SK-N-SH treated with all-trans-retinoic acid at 6 μM for 48 hours (cell line): ENCODE results near the gene EFNB1.

ENCODE experiments used
- CREB5 ChIP-seq: fragments of 250-450 bp; sonication (Bioruptor Pico); IDR thresholded peaks from 2 replicates; pipeline ENCODE4 v1.5.1; 2020; ENCODE audit warnings: low read depth, mild to moderate bottlenecking, moderate library complexity
- CSDC2 ChIP-seq: fragments of 250-450 bp; sonication (Bioruptor Pico); IDR thresholded peaks from 2 replicates; pipeline ENCODE4 v1.5.0; 2020; ENCODE audit warnings: mild to moderate bottlenecking, moderate library complexity
- ESRRG ChIP-seq: fragments of 250-450 bp; sonication (Bioruptor Pico); IDR thresholded peaks from 2 replicates; pipeline ENCODE4 v1.6.1; 2021; ENCODE audit warnings: mild to moderate bottlenecking
- OSR1 ChIP-seq: fragments of 250-450 bp; sonication (Bioruptor Pico); IDR thresholded peaks from 2 replicates; pipeline ENCODE4 v1.8.0; 2022; ENCODE audit warnings: moderate library complexity, mild to moderate bottlenecking, inconsistent platforms
- SNAI2 ChIP-seq: fragments of 250-450 bp; sonication (Bioruptor Pico); IDR thresholded peaks from 2 replicates; pipeline ENCODE4 v1.5.0; 2020; ENCODE audit warnings: mild to moderate bottlenecking, moderate library complexity
- TCF4 ChIP-seq: fragments of 250-450 bp; sonication (Bioruptor Pico); IDR thresholded peaks from 2 replicates; pipeline ENCODE4 v1.8.0; 2021; ENCODE audit warnings: mild to moderate bottlenecking, moderate library complexity, borderline replicate concordance
- TOX ChIP-seq: fragments of 250-450 bp; sonication (Bioruptor Pico); IDR thresholded peaks from 2 replicates; pipeline ENCODE4 v1.8.0; 2021; ENCODE audit warnings: mild to moderate bottlenecking, moderate library complexity, borderline replicate concordance
- ZC3H10 ChIP-seq: fragments of 250-450 bp; sonication (Bioruptor Pico); IDR thresholded peaks from 2 replicates; pipeline ENCODE4 v1.5.1; 2021; ENCODE audit warnings: mild to moderate bottlenecking, moderate library complexity
- ZFP30 ChIP-seq: fragments of 450-650 bp; formaldehyde crosslinking; IDR thresholded peaks from 2 replicates; pipeline ENCODE4 v1.5.0; 2022; ENCODE audit warnings: mild to moderate bottlenecking, moderate library complexity
- ZNF565 ChIP-seq: fragments of 450-650 bp; formaldehyde crosslinking; conservative IDR thresholded peaks from 2 replicates; pipeline ENCODE4 v1.5.0; 2020; ENCODE audit warnings: low read depth, mild to moderate bottlenecking, moderate library complexity

- TF ChIP-seq CREB5 (CRISPR knock-in tag) (no peak), CSDC2 (CRISPR knock-in tag) (no peak), ZNF565 (CRISPR knock-in tag) (no peak), ESRRG (CRISPR knock-in tag) (no peak), TOX (CRISPR knock-in tag) (no peak), OSR1 (CRISPR knock-in tag) (no peak), TCF4 (CRISPR knock-in tag) (no peak), SNAI2 (CRISPR knock-in tag) (no peak), ZFP30 (CRISPR knock-in tag) (no peak), ZC3H10 (CRISPR knock-in tag) (no peak)
Observed at GRCh38 chrX:68878977-68879645, 50.3 kb downstream of the EFNB1 start.
